HG03139 (cell line): Measurements from ENCODE around the gene CCDC185.

Source experiments
- ATAC-seq: cut with Tn5 transposase; IDR thresholded peaks from one replicate; pipeline ENCODE4 v1.9.1; 2021; ENCODE audit not compliant: unreplicated experiment

The CCDC185 gene

GRCh38 chr1:223393275-223394214 lies at the start of gene CCDC185:
Gene CCDC185 (plus strand): TSS chr1:223393415. CDS start chr1:223393476, 61 bp downstream.
- no peak for ATAC-seq

- no peak for ATAC-seq
These were observed 49.5 kb upstream of the CCDC185 start for GRCh38 chr1:223343692-223344091.

GRCh38 chr1:223344491-223344890 lies 48.7 kb upstream of the CCDC185 start:
- ATAC-seq = no peak

GRCh38 chr1:223345720-223346119 lies 47.5 kb upstream of the CCDC185 start:
- no peak for ATAC-seq

- no peak for ATAC-seq
These were observed 46.9 kb upstream of the CCDC185 start for GRCh38 chr1:223346311-223346710.

GRCh38 chr1:223347583-223347982 lies 45.6 kb upstream of the CCDC185 start:
- no peak for ATAC-seq

- ATAC-seq = no peak
These were observed 44.8 kb upstream of the CCDC185 start for GRCh38 chr1:223348439-223348838.

GRCh38 chr1:223349241-223349640 lies 44.0 kb upstream of the CCDC185 start:
- ATAC-seq = no peak

GRCh38 chr1:223350361-223350908 lies 42.8 kb upstream of the CCDC185 start:
- ATAC-seq = no peak

- no peak for ATAC-seq
These were observed 40.3 kb upstream of the CCDC185 start for GRCh38 chr1:223352944-223353343.

- ATAC-seq = no peak
These were observed 39.3 kb upstream of the CCDC185 start for GRCh38 chr1:223353939-223354338.

- no peak for ATAC-seq
These were observed 37.5 kb upstream of the CCDC185 start for GRCh38 chr1:223355699-223356098.

- no peak for ATAC-seq
These were observed 34.4 kb upstream of the CCDC185 start for GRCh38 chr1:223358826-223359225.

GRCh38 chr1:223363057-223363855 lies 30.0 kb upstream of the CCDC185 start:
- no peak for ATAC-seq

GRCh38 chr1:223363856-223364684 lies 29.1 kb upstream of the CCDC185 start, which contains the start of gene SUSD4:
Gene SUSD4 (minus strand): TSS chr1:223364176. CDS start chr1:223363425, 751 bp downstream.
- ATAC-seq = peak; percentile 47

GRCh38 chr1:223364685-223365382 lies 28.4 kb upstream of the CCDC185 start:
- peak; percentile 11 for ATAC-seq

GRCh38 chr1:223374064-223374610 lies 19.1 kb upstream of the CCDC185 start:
- no peak for ATAC-seq

GRCh38 chr1:223378754-223379153 lies 14.5 kb upstream of the CCDC185 start:
- no peak for ATAC-seq

GRCh38 chr1:223386013-223386412 lies 7.2 kb upstream of the CCDC185 start:
- no peak for ATAC-seq

- ATAC-seq = no peak
These were observed 2.6 kb upstream of the CCDC185 start for GRCh38 chr1:223390618-223391017.
